ENCODE results near the gene HSD11B2. TPM values are rescaled to one million over a fixed set of nuclear protein-coding genes. Genes with fewer than 3 reads are reported as not detected.

The HSD11B2 gene
- total and polyA plus RNA-seq, 2 donors: 1.9 to 6.9 TPM

DNA sequence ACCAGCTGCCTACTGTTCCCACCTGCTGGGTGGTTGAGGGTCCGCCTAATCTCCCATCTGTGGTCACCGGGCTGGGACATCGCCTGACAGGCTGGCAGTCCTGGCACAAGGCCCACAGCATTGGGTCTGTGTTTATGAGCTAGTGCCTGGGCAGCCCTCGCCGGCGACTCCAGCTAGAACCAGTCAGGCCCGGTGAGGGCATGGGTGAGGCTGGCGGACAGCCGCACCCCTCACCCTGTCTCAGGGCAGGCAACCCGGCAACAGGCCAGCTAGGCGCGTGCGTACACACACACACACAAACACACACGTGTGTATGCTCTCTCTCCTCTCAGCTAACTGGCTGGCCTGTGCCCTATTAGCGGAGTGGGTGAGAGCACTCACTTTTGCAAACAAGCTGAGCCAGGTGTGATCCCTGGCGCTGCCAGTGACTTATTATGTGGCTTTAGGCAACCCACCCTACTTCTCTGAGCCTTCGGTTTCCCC, 10.4 kb downstream of the HSD11B2 start:
- no peak for DNase-seq (ENCODE audit: extremely low spot score)
- whole genome bisulfite sequencing: 83% methylated on average over 17 of the region's 17 CpGs
- Histone ChIP-seq H3K4me3 (ENCODE audit: low read depth, low read length) (no peak overlapping the region), H3K36me3 (ENCODE audit: insufficient read depth) (no peaks in the 10 kb centered on the region), H3K4me1 (ENCODE audit: insufficient read depth) (no peaks in the 10 kb centered on the region), H3K27ac (ENCODE audit: low read depth) (no peak overlapping the region)

DNA sequence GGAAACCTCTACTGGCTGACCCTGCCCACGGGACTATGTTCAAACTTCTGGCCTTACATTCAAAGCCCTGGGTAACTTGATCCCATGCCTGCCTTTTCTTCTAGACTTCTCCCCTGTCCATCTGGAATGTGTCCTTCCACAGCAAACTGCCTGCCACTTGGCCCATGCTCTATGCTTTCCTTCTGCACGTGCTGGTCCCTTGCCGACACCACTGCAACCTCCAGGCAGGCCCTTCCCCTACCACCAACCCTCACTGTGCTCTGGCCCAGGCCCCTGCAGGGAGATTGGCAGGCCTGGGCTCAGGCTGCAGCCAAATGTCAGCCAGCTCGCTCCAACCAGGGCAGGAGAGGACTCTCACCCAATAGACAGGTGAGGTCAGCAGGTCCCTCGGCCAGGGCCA, 11.0 kb downstream of the HSD11B2 start:
- Histone ChIP-seq H3K36me3 (ENCODE audit: insufficient read depth) (no peaks in the 10 kb centered on the region), H3K27ac (ENCODE audit: low read depth) (peak overlapping the region; percentile 11), H3K4me1 (ENCODE audit: insufficient read depth) (no peaks in the 10 kb centered on the region), H3K4me3 (ENCODE audit: low read depth, low read length) (no peak overlapping the region)
- DNase-seq (ENCODE audit: extremely low spot score): no peak
- 63% methylated on average over 5 of the region's 5 CpGs for WGBS

DNA sequence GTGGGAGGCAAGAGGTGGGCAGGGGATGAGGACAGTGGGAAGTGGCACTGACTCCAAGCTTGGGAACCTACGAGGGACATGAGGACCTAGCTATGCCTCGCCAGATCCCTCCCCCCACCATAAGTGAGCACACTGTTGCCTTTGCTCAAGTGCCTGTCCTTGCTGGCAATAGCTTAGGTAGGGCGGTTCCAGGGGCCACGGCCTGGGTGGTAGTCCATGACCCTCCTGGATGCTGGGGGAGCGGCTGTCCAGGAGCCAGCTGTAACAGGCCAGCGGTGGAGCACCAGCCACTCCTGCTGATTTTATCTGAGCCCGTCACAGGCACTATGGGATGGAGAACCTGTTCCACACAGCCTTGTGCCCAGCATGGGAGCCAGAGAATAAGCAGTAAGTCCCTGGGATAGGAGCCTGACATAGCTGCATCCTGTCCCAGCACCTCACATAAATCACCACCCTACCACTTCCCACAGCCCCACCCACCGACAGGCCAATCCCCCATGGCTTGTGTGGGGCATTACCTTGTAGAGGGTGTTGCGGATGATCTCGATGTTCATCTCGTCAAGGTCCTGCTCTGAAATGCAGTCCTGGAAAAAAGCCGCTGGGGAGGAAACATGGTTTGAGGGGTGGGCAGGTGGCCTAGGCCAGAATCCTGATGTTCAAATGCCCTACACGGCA, 11.8 kb downstream of the HSD11B2 start:
- H3K4me1 ChIP-seq (ENCODE audit: insufficient read depth): no peaks in the 10 kb centered on the region
- no peak overlapping the region for H3K4me3 ChIP-seq (ENCODE audit: low read depth, low read length)
- H3K27ac ChIP-seq (ENCODE audit: low read depth): no peak overlapping the region
- no peak for DNase-seq (ENCODE audit: extremely low spot score)
- 80% methylated on average over 13 of the region's 13 CpGs for WGBS
- no peaks in the 10 kb centered on the region for H3K36me3 ChIP-seq (ENCODE audit: insufficient read depth)

DNA sequence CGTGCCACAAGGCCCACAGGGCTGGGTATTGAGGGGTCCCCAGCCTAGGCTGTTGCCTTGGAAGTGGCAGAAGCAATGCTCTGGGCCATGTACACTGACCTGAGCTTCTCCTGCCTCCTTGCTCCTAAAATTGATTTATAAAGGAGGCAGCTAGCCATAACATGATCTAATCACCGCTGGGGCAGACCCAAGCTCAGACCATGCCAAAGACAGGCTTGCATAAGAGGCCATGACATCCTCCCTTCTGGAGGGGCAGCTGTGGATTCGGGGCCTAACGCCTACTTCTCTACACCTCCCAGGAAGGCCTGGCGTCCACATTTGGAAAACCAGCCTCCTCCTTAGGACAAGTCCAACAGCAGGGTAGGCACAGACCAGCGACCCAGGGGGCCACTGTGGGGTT, 12.3 kb downstream of the HSD11B2 start:
- DNase-seq (ENCODE audit: extremely low spot score): no peak
- H3K4me1 ChIP-seq (ENCODE audit: insufficient read depth): no peaks in the 10 kb centered on the region
- WGBS: 58% methylated on average over 6 of the region's 6 CpGs
- peak overlapping the region; percentile 11 for H3K27ac ChIP-seq (ENCODE audit: low read depth)
- no peak overlapping the region for H3K4me3 ChIP-seq (ENCODE audit: low read depth, low read length)
- H3K36me3 ChIP-seq (ENCODE audit: insufficient read depth): no peaks in the 10 kb centered on the region

DNA sequence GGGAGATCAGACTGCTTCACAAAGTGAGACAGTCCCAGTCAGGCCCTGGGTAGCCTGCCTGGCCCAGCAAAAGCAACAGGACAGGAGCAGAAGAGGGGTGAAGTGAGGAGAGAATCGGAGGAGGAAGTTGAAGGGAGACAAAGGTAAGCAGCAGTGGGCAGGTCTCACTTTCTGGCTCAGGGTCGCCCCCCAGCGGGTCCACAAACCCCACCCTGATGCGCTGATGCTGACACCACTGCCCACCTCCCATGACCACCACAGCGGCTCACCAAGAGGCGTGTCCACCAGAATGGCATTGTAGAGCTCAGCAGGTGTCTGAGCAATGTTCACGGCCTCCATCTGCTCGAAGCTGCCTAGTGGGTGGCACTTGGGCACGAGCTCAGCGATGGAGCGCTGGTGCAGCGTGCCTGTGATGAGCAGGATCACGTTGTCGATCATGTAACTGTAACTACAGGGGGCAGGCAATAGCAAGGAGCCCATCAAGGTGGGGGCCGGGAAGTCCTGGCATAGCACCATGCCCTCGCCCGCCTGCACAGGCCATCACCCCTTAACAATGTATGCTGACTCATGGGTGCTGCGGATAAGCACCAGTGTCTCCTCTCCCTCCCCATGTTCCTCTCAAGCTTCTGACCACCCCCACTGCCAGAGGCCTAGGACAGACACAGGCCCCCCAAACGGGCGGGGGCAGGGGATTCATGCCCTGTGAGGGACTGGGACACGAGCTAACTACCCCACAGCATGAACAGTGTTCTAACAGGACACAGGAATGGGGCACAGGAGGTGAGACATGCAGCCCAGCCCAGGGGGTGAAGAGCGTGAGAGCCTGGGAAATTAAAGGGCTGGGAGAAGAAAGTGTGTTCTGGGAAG, 13.6 kb downstream of the HSD11B2 start:
- no peak for DNase-seq (ENCODE audit: extremely low spot score)
- Histone ChIP-seq H3K4me1 (ENCODE audit: insufficient read depth) (no peaks in the 10 kb centered on the region), H3K4me3 (ENCODE audit: low read depth, low read length) (no peak overlapping the region), H3K27ac (ENCODE audit: low read depth) (peak overlapping the region; percentile 12), H3K36me3 (ENCODE audit: insufficient read depth) (no peaks in the 10 kb centered on the region)
- 84% methylated on average over 22 of the region's 22 CpGs for WGBS

DNA sequence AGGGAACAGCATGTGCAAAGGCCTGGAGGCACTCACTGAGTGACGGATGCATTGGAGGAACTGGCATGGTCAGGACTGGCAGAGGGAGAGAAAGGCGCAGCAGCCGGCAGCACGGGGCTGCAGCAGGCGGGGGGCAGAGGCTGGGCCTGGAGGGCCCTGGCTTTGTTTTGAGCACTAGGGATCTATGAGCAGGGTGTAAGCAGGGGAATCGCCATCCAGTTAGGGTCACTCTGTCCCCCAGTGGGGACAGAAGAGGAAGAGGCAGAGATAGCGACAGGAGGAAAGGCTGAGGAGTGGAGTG, 14.2 kb downstream of the HSD11B2 start:
- 91% methylated on average over 7 of the region's 7 CpGs for WGBS
- no peaks in the 10 kb centered on the region for H3K36me3 ChIP-seq (ENCODE audit: insufficient read depth)
- DNase-seq (ENCODE audit: extremely low spot score): no peak
- no peaks in the 10 kb centered on the region for H3K4me1 ChIP-seq (ENCODE audit: insufficient read depth)
- H3K4me3 ChIP-seq (ENCODE audit: low read depth, low read length): no peak overlapping the region
- no peak overlapping the region for H3K27ac ChIP-seq (ENCODE audit: low read depth)

DNA sequence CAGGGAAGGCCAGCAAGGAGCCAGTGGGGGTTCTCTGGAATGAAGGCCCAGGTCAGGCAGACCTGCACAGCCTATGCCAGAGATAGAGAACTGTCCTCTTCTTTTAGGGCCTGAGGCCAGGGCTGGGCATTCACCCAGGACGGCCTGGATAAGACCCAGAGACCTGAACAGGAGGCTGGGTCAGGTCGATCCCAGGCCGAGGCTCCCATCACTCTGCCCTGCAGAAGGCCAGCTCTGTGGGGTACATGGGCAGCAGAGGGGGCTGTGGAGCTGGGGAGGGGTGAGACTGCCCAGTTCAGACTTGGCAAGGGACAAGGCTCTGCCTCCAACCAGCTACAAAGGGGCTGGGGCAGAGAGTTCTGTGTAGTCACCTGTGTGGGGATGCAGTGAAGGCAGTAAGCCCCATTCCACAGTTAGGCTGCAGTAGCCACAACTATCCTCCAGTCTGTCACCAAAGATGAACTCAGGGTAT, 14.6 kb downstream of the HSD11B2 start:
- Histone ChIP-seq H3K27ac (ENCODE audit: low read depth) (no peak overlapping the region), H3K36me3 (ENCODE audit: insufficient read depth) (no peaks in the 10 kb centered on the region), H3K4me3 (ENCODE audit: low read depth, low read length) (no peak overlapping the region), H3K4me1 (ENCODE audit: insufficient read depth) (no peaks in the 10 kb centered on the region)
- DNase-seq (ENCODE audit: extremely low spot score): no peak
- 61% methylated on average over 3 of the region's 3 CpGs for WGBS

DNA sequence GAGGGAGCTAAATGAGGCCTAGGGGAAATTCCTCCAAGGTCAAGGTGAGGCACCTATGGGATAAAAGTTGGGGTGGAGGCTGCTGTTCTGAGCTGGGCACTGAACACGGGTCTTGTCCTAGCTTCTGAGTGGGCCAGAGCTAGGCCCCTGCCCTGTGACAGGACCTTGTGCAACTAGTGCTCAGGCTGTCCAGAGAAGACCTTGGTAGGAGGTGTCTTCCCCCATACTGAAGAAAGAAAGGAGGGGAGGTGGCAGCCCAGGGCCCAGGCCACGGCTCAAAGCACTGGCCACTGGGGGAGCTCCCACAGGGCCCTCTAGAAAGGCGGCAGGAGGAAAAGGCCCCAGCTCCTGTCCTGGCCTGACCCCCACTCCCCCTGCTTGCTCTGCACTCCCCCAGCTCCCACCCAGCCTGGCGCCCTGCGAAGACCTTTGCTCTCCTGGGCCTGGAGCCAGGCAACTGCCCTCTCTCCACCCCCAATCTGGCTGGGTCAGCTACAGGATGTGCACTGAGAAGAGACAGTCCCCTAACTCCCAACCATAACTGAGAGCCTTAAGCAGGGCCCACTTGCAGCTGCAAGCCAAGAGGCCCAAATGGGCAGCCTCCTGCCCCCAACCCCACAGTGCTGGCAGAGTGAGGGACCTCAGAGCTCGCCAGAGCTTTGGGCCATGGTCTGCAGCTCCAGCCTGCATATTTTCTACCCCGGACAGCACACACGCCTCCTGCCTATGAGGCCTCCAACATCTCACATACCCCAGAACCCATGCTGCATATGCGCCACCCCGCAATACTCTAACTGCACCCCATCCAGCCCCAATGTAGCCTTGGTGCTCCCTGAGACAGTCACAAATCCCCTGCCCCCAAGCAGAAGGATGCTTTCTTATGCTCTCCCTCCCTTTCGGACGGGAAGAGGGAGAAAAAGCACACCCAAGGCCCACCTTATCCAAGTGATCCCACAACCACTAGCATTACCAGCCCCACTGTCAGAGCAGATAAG, 15.3 kb downstream of the HSD11B2 start:
- no peaks in the 10 kb centered on the region for H3K36me3 ChIP-seq (ENCODE audit: insufficient read depth)
- no peak overlapping the region for H3K27ac ChIP-seq (ENCODE audit: low read depth)
- no peaks in the 10 kb centered on the region for H3K4me1 ChIP-seq (ENCODE audit: insufficient read depth)
- no peak overlapping the region for H3K4me3 ChIP-seq (ENCODE audit: low read depth, low read length)
- WGBS: 64% methylated on average over 12 of the region's 12 CpGs
- DNase-seq (ENCODE audit: extremely low spot score): no peak

DNA sequence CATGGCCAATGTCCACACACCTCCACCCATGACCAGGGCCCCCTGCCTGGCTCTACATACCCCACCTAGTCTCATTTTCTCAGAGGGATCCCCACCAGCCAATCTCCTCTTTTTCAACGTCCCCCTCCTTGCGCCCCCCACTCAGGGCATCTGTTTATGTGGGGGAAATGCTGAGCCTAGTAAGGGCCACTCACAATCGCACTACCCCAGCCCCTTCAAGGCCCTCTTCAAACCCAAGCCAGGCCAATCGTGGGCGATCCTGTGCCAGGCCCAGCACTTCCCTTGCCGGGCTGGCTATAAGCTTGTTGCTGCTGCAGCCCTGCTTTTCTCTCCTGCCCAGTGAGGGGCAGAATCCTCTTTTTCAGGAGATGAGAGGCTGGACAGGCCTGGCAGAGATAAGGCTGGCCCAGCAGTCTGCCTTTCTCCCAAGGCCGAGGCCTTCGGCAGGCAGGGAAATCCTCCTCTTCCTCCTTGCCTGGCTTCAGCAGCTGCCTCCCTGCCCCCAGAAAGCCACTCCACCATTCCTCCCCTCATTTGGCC, 16.1 kb downstream of the HSD11B2 start:
- Histone ChIP-seq H3K27ac (ENCODE audit: low read depth) (no peak overlapping the region), H3K4me1 (ENCODE audit: insufficient read depth) (no peaks in the 10 kb centered on the region), H3K36me3 (ENCODE audit: insufficient read depth) (no peaks in the 10 kb centered on the region), H3K4me3 (ENCODE audit: low read depth, low read length) (no peak overlapping the region)
- DNase-seq (ENCODE audit: extremely low spot score): no peak
- 63% methylated on average over 8 of the region's 8 CpGs for WGBS

DNA sequence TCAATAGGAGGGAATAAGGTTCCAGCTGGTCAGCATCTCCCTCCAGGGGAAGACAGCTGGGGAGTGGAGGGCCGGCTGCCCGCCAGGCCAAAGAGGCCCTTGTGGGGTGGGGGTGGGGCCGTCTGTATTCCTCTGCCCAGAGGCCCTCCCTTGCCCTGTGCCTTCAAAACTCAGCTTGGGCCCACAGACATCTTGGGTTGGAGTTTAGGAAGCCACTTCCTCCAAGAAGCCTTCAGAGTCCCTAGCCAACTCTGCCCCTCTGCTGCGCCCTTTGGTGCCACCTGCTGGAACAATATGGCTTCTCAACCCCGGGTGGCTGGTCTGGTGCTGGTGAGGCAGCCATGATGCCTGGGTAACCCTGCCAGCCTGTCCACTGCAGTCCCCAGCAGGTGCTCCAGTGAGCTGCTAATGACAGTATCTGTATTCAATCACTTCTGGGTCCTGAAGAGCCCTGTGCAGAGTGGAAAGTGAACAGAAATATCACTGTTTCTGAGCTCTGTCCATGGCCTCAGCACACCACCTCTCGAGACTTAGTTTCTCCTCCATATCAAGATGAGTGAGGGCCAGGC, 16.7 kb downstream of the HSD11B2 start:
- WGBS: 60% methylated on average over 6 of the region's 6 CpGs
- Histone ChIP-seq H3K4me1 (ENCODE audit: insufficient read depth) (no peaks in the 10 kb centered on the region), H3K27ac (ENCODE audit: low read depth) (no peak overlapping the region), H3K4me3 (ENCODE audit: low read depth, low read length) (no peak overlapping the region), H3K36me3 (ENCODE audit: insufficient read depth) (no peaks in the 10 kb centered on the region)
- no peak for DNase-seq (ENCODE audit: extremely low spot score)

DNA sequence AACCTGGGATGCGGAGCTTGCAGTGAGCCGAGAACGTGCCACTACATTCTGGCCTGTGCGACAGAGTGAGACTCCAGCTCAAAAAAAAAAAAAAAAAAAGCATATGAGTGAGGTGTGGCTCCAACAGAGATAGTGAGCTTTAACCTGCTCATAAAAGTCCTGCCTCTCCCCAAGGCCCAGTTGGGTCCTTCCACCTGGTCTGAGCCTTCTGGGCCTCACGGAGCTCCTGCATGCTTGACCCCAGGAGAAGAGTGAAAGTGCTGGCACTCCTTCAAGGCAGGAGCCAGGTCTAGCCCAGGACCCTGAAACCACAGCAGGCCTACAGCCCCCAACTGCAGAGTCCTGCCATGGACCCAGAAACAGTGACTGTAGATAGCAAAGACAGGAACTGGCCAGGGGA, 17.7 kb downstream of the HSD11B2 start:
- Histone ChIP-seq H3K27ac (ENCODE audit: low read depth) (no peak overlapping the region), H3K4me1 (ENCODE audit: insufficient read depth) (no peaks in the 10 kb centered on the region), H3K4me3 (ENCODE audit: low read depth, low read length) (no peak overlapping the region), H3K36me3 (ENCODE audit: insufficient read depth) (no peaks in the 10 kb centered on the region)
- WGBS: 96% methylated on average over 5 of the region's 5 CpGs
- no peak for DNase-seq (ENCODE audit: extremely low spot score)

DNA sequence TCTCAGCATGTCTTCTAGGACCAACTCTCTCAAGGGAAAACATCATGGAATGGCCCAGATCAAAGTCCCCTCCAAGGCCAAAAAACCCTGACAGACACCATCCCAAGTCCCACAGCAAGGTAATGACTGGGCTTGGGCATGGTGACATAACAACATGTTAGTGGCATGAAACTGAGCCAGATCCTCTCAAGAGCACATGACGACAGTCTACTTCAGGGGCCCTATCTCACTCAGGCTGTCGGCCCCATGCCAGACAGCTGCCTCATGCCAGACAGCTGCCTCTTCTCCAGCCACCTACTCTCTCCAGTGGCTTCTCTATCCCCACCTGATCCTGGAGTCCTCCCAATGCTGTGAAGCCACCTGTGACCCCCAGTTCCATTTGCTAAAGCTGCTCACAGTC, 18.4 kb downstream of the HSD11B2 start:
- 65% methylated on average over 2 of the region's 2 CpGs for WGBS
- no peak overlapping the region for H3K4me3 ChIP-seq (ENCODE audit: low read depth, low read length)
- no peaks in the 10 kb centered on the region for H3K4me1 ChIP-seq (ENCODE audit: insufficient read depth)
- no peak for DNase-seq (ENCODE audit: extremely low spot score)
- H3K27ac ChIP-seq (ENCODE audit: low read depth): no peak overlapping the region
- H3K36me3 ChIP-seq (ENCODE audit: insufficient read depth): no peaks in the 10 kb centered on the region

DNA sequence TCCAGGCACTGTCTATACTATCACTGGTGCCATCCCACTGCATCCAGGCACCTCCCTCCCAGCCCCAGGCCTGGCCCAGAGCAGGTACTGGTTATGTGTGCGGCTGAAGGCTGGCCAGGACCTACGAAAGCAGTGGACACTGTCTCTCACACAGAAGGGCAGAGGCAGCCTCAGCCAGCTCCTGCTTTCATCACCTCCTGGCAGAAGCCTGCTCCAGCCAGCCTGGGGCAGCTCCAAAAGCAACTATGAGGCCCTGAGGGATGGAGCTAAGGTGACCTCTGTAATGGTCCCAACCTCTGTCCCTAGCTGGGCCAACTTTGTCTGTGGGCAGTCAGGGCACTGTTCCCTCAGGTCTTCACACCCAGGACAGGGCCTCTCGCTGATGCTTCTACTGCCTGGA, 18.8 kb downstream of the HSD11B2 start:
- 66% methylated on average over 3 of the region's 3 CpGs for WGBS
- Histone ChIP-seq H3K4me3 (ENCODE audit: low read depth, low read length) (no peak overlapping the region), H3K36me3 (ENCODE audit: insufficient read depth) (no peaks in the 10 kb centered on the region), H3K4me1 (ENCODE audit: insufficient read depth) (no peaks in the 10 kb centered on the region), H3K27ac (ENCODE audit: low read depth) (no peak overlapping the region)
- DNase-seq (ENCODE audit: extremely low spot score): no peak

All from urinary bladder (tissue), 4 donors.